ENCODE data around the gene ITSN1.
"Not testable (repeated sequence)": the region's sequence is repeated elsewhere in the genome, so short reads cannot be mapped to it uniquely, and the experiment has no call there.

Gene ITSN1

DNA sequence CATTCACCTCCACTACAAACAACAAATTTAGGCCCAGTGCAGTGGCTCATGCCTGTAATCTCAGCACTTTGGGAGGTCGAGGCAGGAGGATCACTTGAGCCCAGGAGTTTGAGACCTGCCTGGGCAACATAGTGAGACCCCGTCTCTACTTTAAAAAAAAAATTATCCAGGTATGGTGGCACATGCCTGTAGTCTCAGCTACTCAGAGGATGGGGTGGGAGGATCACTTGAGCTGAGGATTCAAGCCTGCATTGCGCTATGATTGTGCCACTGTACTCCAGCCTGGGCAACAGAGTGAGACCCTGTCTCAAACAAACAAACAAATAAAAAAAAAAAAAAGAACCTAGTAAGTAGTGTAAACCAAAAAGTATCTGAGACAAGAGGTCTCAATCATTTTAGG, 86.8 kb downstream of the ITSN1 start:
- DNase-seq (ENCODE audit: low read depth in 2 of 2), result not testable (repeated sequence)

DNA sequence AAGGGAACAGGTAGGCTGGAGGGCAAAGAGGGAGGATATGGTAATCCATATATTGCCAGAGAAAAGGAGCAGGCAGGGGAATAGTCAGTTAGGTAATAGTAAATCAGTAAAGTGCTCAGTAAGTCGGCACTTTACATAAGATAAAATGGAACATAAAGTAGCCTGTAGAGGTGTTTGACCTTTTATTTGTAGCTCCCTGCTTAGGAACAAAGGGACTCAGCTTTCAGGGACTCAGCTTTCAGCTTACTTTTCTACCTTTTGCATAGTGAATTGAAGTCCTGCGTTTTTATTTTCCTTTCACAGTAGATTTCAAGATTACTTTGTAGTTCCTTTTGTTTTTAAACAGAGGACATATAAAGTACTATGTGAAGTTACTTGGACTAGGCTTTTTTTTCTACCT, 87.3 kb downstream of the ITSN1 start:
- no peak for DNase-seq (ENCODE audit: low read depth in 2 of 2)

DNA sequence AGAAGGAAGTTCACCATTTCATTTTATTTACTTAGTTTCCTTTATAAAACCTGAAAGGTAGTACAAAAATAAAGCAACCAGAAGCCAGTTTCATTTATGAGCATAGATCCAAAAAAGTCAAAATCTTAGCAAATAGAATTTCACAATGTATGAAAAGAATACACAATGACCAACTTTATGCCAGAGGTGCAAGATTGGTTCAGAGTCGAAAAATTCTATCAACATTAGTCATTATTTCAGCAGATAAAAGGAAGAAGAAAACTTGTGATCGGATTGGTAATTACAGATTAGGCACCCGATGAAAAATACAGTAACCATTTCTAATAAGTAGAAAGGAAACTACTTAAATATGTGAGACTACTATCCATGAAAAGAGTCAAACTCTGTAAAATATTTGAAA, 89.1 kb downstream of the ITSN1 start:
- DNase-seq (ENCODE audit: low read depth in 2 of 2), result no peak

DNA sequence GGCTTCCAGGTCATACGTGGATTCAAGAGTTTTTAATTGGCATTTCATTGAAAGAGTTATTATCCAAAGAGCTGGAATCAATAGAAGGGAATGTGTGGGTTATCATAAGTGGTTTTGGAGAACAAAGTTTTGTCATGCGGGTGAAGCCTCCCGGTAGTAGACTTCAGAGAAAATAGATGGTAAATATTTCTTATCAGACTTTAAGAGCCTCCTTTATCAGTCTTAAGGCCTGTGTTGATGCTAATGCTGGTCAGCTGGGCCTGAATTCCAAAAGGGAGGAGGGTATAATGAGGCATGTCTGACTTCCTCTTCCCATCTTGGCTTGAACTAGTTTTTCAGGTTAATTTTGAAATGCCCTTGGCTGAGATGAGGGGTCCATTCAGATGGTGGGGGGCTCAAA, 89.7 kb downstream of the ITSN1 start:
- DNase-seq (ENCODE audit: low read depth in 2 of 2), result no peak

DNA sequence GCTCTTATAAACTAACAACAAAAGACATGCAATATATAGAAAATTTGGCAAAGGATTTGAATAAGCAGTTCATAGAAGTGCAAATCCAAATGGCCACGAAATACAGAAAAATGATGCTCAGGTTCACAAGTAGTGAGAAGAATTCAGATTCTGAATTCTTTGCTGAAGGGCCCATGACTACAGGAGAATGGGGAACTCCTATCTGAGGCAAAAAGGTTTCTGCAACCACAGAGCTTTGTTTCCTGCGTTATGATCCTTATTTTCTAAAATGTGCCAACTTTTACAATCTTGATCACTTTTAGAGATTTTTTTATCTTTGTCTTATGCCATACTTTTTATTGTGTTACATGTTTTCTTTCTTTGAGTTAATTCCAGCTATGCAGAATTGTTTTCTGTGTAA, 91.3 kb downstream of the ITSN1 start:
- DNase-seq (ENCODE audit: low read depth in 2 of 2), result no peak

DNA sequence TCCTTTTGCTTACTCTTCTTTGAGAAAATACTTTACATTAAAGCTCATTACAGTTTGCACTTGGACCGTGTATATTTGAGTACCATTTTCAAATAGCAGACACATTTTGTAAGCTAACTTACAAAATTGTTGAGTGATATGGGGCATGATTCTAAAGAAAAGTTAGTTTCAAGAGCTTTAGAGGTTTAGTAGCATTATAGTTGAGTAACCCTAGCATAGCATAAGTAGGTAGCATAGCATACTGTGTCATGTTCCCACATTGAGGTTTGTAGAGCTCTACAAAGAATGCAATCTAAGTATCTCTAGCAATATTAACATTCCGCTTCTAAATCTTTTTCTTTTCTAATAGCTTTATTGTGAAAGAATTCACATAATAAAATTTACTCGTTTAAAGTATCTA, 92.0 kb downstream of the ITSN1 start:
- no peak for DNase-seq (ENCODE audit: low read depth in 2 of 2)

DNA sequence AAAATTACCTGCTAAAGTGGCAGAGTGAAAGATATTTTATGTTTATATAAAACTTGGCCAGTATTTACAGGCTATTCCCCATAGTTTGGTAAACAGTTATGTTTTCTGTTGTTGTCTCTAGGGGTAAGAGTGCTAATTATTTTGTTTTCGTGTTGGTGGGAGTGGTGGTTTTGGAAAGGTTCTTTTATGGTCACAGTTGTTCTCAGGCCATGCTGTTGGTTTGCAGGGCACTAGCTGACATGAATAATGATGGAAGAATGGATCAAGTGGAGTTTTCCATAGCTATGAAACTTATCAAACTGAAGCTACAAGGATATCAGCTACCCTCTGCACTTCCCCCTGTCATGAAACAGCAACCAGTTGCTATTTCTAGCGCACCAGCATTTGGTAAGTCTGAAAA, 92.5 kb downstream of the ITSN1 start:
- DNase-seq (ENCODE audit: low read depth in 2 of 2), result no peak

DNA sequence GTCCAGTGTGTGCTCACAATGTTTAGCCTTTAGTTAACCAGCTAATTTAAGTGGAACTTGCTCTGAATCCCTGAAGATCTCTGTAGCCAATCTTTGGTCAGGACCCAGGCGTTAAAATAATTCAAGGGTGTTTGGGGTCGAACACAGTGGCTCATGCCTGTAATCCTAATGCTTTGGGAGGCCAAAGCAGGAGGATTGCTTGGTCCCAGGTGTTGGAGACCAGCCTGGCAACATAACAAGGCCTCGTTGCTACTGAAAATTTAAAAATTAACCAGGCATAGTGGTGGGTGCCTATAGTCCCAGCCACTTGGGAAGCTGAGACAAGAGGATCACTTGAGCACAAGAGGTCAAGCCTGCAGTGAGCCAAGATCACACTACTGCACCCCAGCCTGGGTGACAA, 94.3 kb downstream of the ITSN1 start:
- no peak for DNase-seq (ENCODE audit: low read depth in 2 of 2)

DNA sequence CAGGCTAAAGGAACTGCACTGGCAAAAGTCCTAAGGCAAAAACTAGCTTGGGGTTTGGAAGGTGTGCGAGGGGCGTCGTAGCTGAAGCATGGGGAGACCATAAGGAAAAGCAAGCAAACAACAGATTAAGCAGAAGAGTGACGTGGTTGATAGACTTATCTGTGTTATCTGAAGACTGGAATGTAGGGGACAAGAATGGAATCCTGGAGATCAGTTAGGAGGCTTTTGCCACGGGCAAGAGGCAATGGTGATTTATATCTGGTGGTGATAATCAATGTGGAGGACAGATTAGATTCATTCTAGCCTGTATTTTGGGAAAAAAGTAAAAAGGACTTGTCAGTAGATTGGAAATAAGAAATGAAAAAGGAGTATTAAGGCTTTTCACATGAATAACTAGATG, 97.4 kb downstream of the ITSN1 start:
- no peak for DNase-seq (ENCODE audit: low read depth in 2 of 2)

DNA sequence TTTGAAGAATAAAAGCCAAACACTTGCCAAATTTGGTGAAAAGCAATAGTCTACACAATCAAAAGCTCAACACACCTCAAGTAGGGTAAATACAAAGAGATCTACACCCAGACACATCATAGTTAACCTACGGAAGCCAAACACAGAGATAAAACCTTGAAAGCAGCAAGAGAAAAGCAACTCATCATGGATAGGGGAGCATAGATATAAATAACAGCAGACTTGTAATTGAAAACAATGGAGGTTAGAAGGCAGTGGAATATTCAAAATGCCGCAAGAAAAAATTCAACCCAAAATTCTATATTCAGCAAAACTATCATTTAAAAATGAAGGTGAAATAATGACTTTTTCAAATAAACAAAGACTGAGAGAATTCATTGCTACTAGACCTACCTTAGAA, 105.1 kb downstream of the ITSN1 start:
- no peak for DNase-seq (ENCODE audit: low read depth in 2 of 2)

DNA sequence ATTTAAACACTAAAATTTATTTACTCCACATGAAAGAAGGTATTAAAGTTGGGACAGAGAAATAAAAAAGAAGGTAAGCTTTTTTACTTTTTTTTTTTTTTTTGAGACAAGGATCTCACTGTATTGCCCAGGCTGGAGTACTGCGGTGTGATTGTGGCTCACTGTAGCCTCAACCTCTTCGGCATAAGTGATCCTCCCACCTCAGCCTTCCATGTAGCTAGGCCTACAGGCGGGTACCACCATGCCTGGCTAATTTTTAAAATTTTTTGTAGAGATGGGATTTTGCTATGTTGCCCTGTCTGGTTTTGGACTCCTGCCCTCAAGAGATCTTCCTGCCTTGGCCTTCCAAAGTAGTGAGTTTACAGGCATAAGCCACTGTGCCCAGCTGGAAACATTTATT, 106.6 kb downstream of the ITSN1 start:
- no peak for DNase-seq (ENCODE audit: low read depth in 2 of 2)

DNA sequence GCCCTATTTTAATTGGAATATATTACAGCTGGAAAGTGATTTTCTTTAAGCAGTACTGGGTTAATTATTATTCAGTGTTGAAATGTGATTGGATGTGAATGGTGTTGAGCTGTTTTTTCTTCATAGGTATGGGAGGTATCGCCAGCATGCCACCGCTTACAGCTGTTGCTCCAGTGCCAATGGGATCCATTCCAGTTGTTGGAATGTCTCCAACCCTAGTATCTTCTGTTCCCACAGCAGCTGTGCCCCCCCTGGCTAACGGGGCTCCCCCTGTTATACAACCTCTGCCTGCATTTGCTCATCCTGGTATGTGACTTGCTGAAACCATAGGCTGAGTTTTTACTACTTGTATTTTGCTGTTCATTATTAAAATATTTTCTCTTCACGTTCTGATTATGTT, 107.7 kb downstream of the ITSN1 start:
- DNase-seq (ENCODE audit: low read depth in 2 of 2), result no peak

DNA sequence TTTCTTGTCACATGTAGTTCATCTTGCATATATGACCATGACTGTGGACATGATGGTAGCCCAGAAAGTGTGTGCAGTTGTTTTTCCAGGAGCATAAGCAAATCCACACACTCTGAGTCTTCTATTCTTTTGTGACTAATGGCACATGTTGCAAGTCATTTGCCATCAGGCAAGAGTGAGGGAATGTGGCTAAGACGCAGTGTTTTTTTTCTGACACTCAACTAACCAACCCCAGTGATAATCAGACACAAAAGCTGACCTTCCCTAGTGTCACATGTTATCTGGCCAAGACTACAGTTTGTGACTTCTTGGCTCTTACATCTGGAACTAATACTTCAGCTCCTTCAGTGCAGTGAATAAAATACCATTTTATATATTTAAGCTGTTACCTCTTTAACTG, 108.8 kb downstream of the ITSN1 start:
- DNase-seq (ENCODE audit: low read depth in 2 of 2), result no peak

DNA sequence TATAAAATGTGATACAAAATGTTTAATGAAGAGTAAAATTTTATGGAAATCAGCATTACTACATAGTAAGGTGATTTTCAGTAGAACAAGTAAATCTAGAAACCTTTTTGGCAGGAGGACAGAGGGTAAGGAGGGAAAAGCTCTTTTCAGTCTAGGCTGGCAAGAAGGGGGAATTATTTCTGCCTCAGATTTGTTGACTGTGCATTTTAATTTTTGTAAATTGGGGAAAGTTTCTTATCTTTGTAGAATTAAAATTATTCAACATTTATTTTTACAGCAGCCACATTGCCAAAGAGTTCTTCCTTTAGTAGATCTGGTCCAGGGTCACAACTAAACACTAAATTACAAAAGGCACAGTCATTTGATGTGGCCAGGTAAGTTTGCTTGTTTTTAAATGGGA, 109.2 kb downstream of the ITSN1 start:
- no peak for DNase-seq (ENCODE audit: low read depth in 2 of 2)

DNA sequence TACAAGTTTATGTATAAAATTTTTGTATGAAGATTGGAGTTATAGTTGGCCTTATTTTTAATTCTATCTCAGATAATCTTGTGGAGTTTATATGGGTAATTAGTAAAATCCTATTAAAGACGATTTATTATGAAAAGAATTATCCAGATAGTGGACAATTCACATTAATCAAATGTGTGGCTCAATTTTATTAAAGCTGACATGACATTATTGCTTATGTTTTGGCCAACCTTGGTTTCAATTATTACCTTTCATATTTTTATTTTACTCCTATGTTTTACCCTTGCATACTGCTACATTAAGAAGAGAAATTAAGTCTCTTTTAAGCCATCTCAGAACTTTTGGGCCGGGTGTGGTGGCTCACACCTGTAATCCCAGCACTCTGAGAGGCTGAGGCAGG, 110.0 kb downstream of the ITSN1 start:
- DNase-seq (ENCODE audit: low read depth in 2 of 2), result no peak

DNA sequence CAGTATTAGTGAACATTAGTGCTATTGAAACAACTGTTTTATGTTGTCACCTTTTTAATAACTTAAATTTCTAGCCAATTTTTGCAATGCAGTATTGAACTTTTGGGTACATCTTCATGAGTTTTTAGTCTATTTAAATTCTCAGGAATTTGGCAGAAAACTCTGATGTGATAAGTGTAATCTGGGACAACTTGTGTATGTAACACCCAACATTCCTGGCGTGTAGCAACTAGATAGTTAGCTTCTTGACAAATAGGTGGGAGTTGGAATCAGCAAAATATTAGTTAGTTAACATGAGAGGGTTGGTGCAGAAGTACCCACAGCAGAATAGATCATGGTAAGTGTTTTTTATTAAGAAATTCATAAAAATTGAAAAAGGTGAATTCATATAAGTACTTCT, 111.6 kb downstream of the ITSN1 start:
- no peak for DNase-seq (ENCODE audit: low read depth in 2 of 2)

DNA sequence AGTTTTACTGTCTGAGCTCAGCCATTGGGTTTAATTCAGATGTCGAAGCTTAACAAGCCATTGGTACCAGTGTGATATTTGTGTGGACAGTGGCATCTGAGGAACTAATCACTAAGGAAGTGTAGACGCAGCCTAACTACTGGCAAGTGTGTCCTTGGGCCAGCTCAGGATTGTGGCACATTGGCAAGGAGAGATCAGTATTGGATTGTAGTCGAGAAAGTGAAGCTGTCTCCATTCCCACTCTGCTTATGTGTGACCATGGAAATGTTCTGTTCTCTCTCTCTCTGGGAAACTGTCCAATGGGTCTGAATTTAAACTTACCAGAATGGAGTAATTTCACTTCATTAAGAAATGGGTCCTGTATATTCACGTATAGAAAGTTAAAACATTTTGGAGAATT, 112.2 kb downstream of the ITSN1 start:
- no peak for DNase-seq (ENCODE audit: low read depth in 2 of 2)

DNA sequence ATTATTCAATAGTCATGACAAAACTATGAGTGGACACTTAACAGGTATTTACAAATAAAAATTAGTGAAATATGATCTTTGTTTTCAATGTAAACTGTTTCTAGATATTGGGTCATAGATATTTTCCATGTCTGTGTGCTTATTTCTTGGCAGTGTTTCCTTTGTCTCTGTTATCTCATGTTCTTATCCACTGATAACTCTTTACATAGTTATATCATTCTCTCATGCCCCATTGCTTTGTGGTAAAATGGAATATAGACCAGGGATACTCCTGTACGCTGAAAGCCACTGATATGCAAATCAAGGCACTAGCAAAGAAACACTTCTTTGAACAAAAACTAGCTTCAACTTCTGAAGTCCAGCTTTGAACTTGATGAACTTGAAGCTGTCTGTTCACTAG, 113.1 kb downstream of the ITSN1 start:
- no peak for DNase-seq (ENCODE audit: low read depth in 2 of 2)

DNA sequence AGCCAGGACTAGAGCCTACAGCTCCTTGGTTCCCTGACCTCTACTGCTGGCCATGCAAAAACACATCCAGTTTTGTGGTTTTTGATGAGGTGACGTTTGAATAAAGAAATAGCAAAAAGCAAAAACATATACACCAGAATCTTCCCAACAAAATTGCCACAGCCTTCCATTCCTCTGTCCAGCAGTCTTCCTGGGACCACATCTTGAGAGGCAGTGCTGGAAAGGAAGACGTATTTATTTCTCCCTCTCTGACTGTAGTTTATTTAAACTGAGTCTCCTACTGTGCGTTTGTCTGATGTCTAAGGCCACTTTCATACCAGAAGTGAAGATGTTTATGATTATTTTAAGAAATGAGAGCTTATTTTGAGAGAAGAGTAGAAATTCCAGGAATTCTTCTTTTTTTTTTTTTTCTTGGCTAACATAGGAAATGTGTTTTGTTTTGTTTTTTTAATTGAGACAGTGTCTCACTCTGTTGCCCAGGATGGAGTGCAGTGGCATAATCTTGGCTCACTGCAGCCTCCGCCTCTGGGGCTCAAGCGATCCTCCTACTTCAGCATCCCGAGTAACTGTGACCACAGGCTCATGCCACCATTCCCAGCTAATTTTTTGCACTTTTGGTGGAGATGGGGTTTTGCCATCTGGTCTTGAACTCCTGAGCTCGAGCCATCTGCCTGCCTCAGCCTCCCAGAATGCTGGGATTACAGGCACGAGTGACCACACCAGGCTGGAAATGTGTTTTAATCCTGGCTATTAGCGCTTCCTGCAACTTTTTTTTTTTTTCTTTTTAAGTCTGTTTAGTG, 118.5 kb downstream of the ITSN1 start:
- DNase-seq (ENCODE audit: low read depth in 2 of 2), result no peak

DNA sequence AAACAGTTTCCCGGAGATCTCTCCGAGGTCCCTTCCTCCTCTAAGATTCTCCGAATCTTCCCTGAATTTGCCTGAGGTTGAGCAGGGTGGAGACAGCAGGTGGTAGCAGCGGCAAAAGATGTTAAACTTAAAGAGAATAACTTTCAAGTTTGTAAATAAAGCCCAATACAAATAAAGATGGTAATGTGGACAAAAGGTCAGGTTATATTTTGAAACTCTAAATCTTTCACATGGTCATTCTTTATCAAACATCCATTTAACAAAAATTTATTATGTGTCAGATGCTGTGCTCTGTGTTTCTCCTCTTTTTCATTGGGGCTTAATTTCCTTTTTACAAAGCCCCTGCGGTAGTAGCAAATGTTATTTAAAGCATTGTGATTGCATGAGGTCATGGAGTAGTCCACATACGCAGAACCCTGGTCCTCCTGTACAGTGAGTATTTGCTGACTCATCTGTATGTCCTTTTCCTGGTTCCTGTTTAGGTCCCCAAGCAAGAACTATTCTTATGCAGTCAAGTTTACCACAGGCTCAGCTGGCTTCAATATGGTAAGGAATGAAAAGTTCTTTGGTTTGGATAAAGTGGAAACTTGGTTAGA, 119.2 kb downstream of the ITSN1 start:
- no peak for DNase-seq (ENCODE audit: low read depth in 2 of 2)

DNA sequence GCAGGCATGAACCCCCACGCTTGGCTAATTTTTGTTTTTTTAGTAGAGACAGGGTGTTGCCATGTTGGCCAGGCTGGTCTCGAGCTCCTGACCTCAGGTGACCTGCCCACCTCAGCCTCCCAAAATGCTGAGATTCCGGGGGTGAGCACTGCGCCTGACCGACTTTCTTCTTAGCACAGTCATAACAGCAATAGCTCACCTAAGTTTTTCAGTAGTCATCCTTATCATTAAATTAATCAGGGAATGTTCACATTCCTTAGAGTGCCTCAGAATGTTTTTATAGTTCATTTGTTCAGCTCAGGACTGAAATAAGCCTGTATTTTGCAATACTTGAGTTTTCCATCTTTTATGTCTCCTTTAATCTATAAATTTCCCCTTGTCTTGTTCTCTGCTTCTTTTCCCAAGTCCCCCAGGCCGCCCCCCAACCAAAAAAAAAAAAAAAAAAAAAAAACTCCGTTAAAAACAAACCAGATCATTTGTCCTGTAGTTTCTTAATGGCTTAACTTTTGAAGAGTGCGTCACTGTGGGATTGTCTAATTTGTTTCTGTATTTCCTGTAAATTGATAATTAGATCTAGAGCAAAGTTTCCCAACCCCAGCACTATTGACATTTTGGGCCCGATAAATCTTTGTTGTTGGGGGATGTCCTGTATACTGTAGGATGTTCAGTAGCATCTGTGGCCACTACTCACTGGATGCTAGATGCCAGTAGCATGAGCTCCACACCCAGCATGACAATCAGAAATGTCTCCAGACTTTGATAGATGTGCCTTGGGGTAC, 120.7 kb downstream of the ITSN1 start:
- DNase-seq (ENCODE audit: low read depth in 2 of 2), result no peak

DNA sequence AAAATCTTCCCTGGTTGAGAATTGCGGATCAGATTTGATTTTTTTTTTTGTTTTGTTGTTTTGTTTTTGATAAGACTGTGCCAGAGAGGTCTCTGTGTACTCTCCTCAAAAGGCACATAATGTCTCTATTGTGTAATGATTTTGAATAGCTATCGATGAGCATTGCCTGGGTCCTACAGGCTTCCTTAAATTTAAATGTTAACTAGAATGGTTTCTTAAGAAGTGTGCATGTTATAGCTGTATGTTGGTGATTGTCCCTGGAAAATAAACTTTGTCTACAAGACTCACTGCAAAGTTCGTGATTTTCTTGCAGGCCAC, 121.2 kb downstream of the ITSN1 start:
- DNase-seq (ENCODE audit: low read depth in 2 of 2), result no peak

DNA sequence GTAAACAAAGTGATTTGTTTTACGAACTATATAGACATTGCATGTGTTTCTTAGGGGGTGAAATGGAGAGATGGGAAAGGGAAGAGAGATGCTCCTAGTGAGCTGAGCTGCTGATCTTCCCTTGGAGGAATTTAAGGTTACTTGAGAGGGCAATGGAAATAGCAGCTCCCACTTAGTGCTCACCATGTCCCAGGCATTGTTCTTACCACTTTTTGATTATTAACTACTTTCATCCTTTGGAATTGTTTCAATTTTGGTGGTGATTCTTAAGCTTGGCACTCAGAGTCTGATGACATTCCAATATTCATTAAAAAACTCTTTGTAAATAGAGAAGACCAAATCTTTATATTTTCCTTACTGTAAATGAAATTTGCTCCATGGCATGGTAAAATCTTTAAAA, 124.9 kb downstream of the ITSN1 start:
- no peak for DNase-seq (ENCODE audit: low read depth in 2 of 2)
